GM12873 (cell line): Measurements from ENCODE around the gene VDAC2.

Experiments used
- CTCF ChIP-seq: IDR thresholded peaks from 2 replicates; pipeline ENCODE4 v1.5.1; 2012; ENCODE audit warnings: low read depth, mild to moderate bottlenecking, moderate library complexity, low read length, control low read depth; ENCODE audit not compliant: insufficient read depth; ENCODE audit errors: missing control alignments

Gene VDAC2

GRCh38 chr10:75229971-75230370 lies 19.4 kb downstream of the VDAC2 start:
- TF ChIP-seq CTCF, result no peak

GRCh38 chr10:75230600-75231038 lies 20.0 kb downstream of the VDAC2 start:
- TF ChIP-seq CTCF, result peak; percentile 91

GRCh38 chr10:75231672-75232581 lies 21.3 kb downstream of the VDAC2 start:
- TF ChIP-seq CTCF, result no peak

GRCh38 chr10:75233444-75234016 lies 22.9 kb downstream of the VDAC2 start:
- TF ChIP-seq CTCF, result no peak

GRCh38 chr10:75234017-75234682 lies 23.6 kb downstream of the VDAC2 start:
- no peak for TF ChIP-seq CTCF

- TF ChIP-seq CTCF, result no peak
Measured at GRCh38 chr10:75234683-75235374, 24.2 kb downstream of the VDAC2 start.
